ENCODE measurements around the gene TTC19.
"Not testable (repeated sequence)": the region's sequence is repeated elsewhere in the genome, so short reads cannot be mapped to it uniquely, and the experiment has no call there.

The TTC19 gene

GRCh38 chr17:16033729-16034349 lies 34.2 kb downstream of the TTC19 start:
- no peak for DNase-seq

- DNase-seq = no peak
These were observed 36.6 kb downstream of the TTC19 start for GRCh38 chr17:16036261-16036660.

- DNase-seq = no peak
These were observed 38.0 kb downstream of the TTC19 start for GRCh38 chr17:16037636-16038035.

GRCh38 chr17:16040710-16041251 lies 41.2 kb downstream of the TTC19 start:
- DNase-seq = no peak

- no peak for DNase-seq
These were observed 44.9 kb downstream of the TTC19 start for GRCh38 chr17:16044487-16044886.

- DNase-seq = no peak
These were observed 47.3 kb downstream of the TTC19 start for GRCh38 chr17:16046966-16047365.

GRCh38 chr17:16048811-16049449 lies 49.3 kb downstream of the TTC19 start:
- DNase-seq = no peak

GRCh38 chr17:16050844-16051243 lies 51.2 kb downstream of the TTC19 start:
- no peak for DNase-seq

GRCh38 chr17:16052486-16052885 lies 52.9 kb downstream of the TTC19 start:
- DNase-seq = no peak

- DNase-seq = not testable (repeated sequence)
These were observed 55.5 kb downstream of the TTC19 start for GRCh38 chr17:16055139-16055538.

GRCh38 chr17:16061631-16062030 lies 62.0 kb downstream of the TTC19 start:
- no peak for DNase-seq

- no peak for DNase-seq
These were observed 66.5 kb downstream of the TTC19 start for GRCh38 chr17:16066125-16066524.

GRCh38 chr17:16068323-16068722 lies 68.7 kb downstream of the TTC19 start:
- DNase-seq = no peak

- no peak for DNase-seq
These were observed 72.4 kb downstream of the TTC19 start for GRCh38 chr17:16072031-16072430.

- DNase-seq = no peak
These were observed 74.2 kb downstream of the TTC19 start for GRCh38 chr17:16073845-16074244.

- DNase-seq = no peak
These were observed 74.8 kb downstream of the TTC19 start for GRCh38 chr17:16074423-16074822.

GRCh38 chr17:16075949-16076348 lies 76.3 kb downstream of the TTC19 start:
- DNase-seq = no peak

Measured in cerebellar nuclear complex (tissue), 1 donor.